K562 (cell line): ENCODE results near the gene MMRN2. TPM values are rescaled to one million over a fixed set of nuclear protein-coding genes. Genes with fewer than 3 reads are reported as not detected.
"Not testable (repeated sequence)": the region's sequence is repeated elsewhere in the genome, so short reads cannot be mapped to it uniquely, and the experiment has no call there.

Experiments used
- ATAC-seq: fragments of 200-7000 bp; cut with Tn5 transposase; 3 replicates; pipeline ENCODE4 v1.9.1; 2020; ENCODE audit warnings: moderate library complexity
- BruUV-seq: library from RNA; stranded (reverse); fragments of 400-500 nt; replicated peaks from 2 replicates; lab custom pipeline; 2021; lab: Mats Ljungman, UMichigan
- CTCF ChIA-PET: fragments of 300-600 bp; formaldehyde crosslinking; extraction: SDS; loops from one replicate; lab custom pipeline; 2021; ENCODE audit warnings: low intra/inter-chr PET ratio; lab: Yijun Ruan, JAX
- POLR2A ChIA-PET: fragments of 300-600, 350-650 bp; sonication (Branson Sonifier 250); formaldehyde crosslinking; extraction: SDS; loops from one replicate; lab custom pipeline; 2021; ENCODE audit warnings: antibody characterized with exemption, inconsistent platforms; lab: Yijun Ruan, JAX
- DNase-seq, 4 experiments: peaks; one replicate each; pipeline versions ENCODE4 v3.0.0 to v3.0.0-alpha.2; 2011 to 2018; ENCODE audit warnings: low spot score in 3 of 4, mixed read lengths in 3 of 4; ENCODE audit errors: extremely low read depth in 1 of 4
- FAIRE-seq: peaks from 2 replicates; lab custom pipeline; 2011; peaks lifted over from hg19 to GRCh38; lab: Jason Lieb, UNC
- H2AFZ ChIP-seq: 2 replicates; pipeline ENCODE4 v1.6.0; 2011; ENCODE audit warnings: low read depth, low read length, control low read depth, inconsistent platforms
- H3K27ac ChIP-seq: fragments of 200-600 bp; 3 replicates; pipeline ENCODE4 v1.8.0; 2011; ENCODE audit warnings: low read depth, mild to moderate bottlenecking, control low read depth, inconsistent platforms, low read length, moderate library complexity, mixed read lengths; ENCODE audit errors: extremely low read depth
- H3K27me3 ChIP-seq, 2 experiments: fragments of 300-600 bp in 1 of 2; 2 replicates in 1 of 2; 3 replicates in 1 of 2; pipeline versions ENCODE4 v1.6.0 to v1.8.0; 2011; ENCODE audit warnings: inconsistent platforms in 2 of 2, low read length in 2 of 2, mild to moderate bottlenecking in 1 of 2, mixed read lengths in 1 of 2, moderate library complexity in 1 of 2; ENCODE audit not compliant: control insufficient read depth in 2 of 2, insufficient read depth in 2 of 2
- H3K36me3 ChIP-seq: fragments of 300-600 bp; 3 replicates; pipeline ENCODE4 v1.8.0; 2011; ENCODE audit warnings: mild to moderate bottlenecking, low read length, inconsistent platforms; ENCODE audit not compliant: control insufficient read depth, insufficient read depth
- H3K4me1 ChIP-seq, 2 experiments: fragments of 200-600 bp in 1 of 2; replicated peaks in 1 of 2; 2 replicates in 1 of 2; 3 replicates in 1 of 2; pipeline versions ENCODE4 v1.5.1 to v1.8.0; 2011; ENCODE audit warnings: inconsistent platforms in 2 of 2, low read length in 2 of 2, mild to moderate bottlenecking in 1 of 2, mixed read lengths in 1 of 2, moderate library complexity in 1 of 2; ENCODE audit not compliant: control insufficient read depth in 2 of 2, insufficient read depth in 2 of 2
- H3K4me2 ChIP-seq: 2 replicates; pipeline ENCODE4 v1.6.1; 2011; ENCODE audit warnings: low read length, control low read depth, inconsistent platforms, mixed read lengths; ENCODE audit not compliant: insufficient read depth
- H3K4me3 ChIP-seq: fragments of 200-600 bp; sonication (generic), shearing (Covaris generic); 2 replicates; pipeline ENCODE4 v1.5.1; 2016; ENCODE audit warnings: control low read depth, inconsistent platforms
- H3K79me2 ChIP-seq: fragments of 200-600 bp; 3 replicates; pipeline ENCODE4 v1.8.0; 2011; ENCODE audit warnings: low read length, inconsistent platforms; ENCODE audit not compliant: control insufficient read depth, insufficient read depth
- H3K9ac ChIP-seq, 2 experiments: 2 replicates each; pipeline versions ENCODE4 v1.6.0 to v1.6.1; 2011; ENCODE audit warnings: low read depth in 2 of 2, low read length in 2 of 2, control low read depth in 1 of 2, inconsistent platforms in 1 of 2, mild to moderate bottlenecking in 1 of 2, mixed read lengths in 1 of 2; ENCODE audit not compliant: insufficient read depth in 1 of 2
- H3K9me1 ChIP-seq: one replicate; pipeline ENCODE4 v1.6.0; 2011; ENCODE audit warnings: inconsistent platforms, mild to moderate bottlenecking, low read length, moderate library complexity; ENCODE audit not compliant: control insufficient read depth, insufficient read depth
- H3K9me3 ChIP-seq: replicated peaks from 2 replicates; pipeline ENCODE4 v1.5.1; 2011; ENCODE audit warnings: low read depth, low read length, inconsistent platforms; ENCODE audit not compliant: control insufficient read depth, insufficient read depth
- H4K20me1 ChIP-seq: replicated peaks from 2 replicates; pipeline ENCODE4 v1.6.1; 2011; ENCODE audit warnings: low read length, inconsistent platforms, mixed read lengths; ENCODE audit not compliant: control insufficient read depth, insufficient read depth
- ZEB2 ChIP-seq: fragments of 450-650 bp; IDR thresholded peaks from 2 replicates; pipeline ENCODE4 v1.6.1; 2016
- ZNF408 ChIP-seq: fragments of 250-450 bp; sonication (Bioruptor Pico); IDR thresholded peaks from 2 replicates; pipeline ENCODE4 v1.4.0; 2020; ENCODE audit warnings: low read depth, mild to moderate bottlenecking, moderate library complexity
- WGBS: fragments of 100-300 bp; shearing (Covaris generic); methylation state at CpG from one replicate; pipeline ENCODE4 v1.1.6; 2016; ENCODE audit warnings: low coverage, mixed read lengths; ENCODE audit not compliant: insufficient coverage; ENCODE audit errors: missing lambda C conversion rate; 5-methylcytosine and 5-hydroxymethylcytosine counted together
- in situ Hi-C: fragments of 300-500 bp; cut with MboI; formaldehyde crosslinking; loops from 4 replicates; pipeline ENCODE4 v1.15.0; 2018; ENCODE audit warnings: inconsistent platforms, mixed read lengths
- intact Hi-C: fragments of 100-400 bp; cut with micrococcal nuclease; formaldehyde crosslinking; loops from 2 replicates; pipeline ENCODE4 v1.14.2; 2022
- polyA plus RNA-seq, 8 experiments: library from polyadenylated mRNA; depleted of rRNA in 4 of 8; stranded (reverse) in 5 of 8; unstranded in 3 of 8; fragments of >200 nt; fragmentation: Nextera tagmentation in 2 of 8; fragmentation: Illumina TruSeq in 1 of 8; extraction: Ambion mirVana in 2 of 8; extraction: Trizol in 1 of 8; gene quantifications; 2 replicates each; pipeline versions ENCODE4 v1.2.1 to v1.2.3, GENCODE V29; 2011 to 2014; ENCODE audit warnings: inconsistent platforms in 1 of 8, missing spikeins in 1 of 8
- total RNA-seq, 7 experiments: library from RNA; depleted of rRNA in 6 of 7; stranded (reverse); fragments of >200 nt in 6 of 7; fragmentation: Illumina TruSeq in 2 of 7; extraction: Trizol in 2 of 7; gene quantifications; 2 replicates each; pipeline versions ENCODE4 v1.2.1 to v1.2.3, GENCODE V29; 2011 to 2021; ENCODE audit warnings: low replicate concordance in 1 of 7
- TF ChIP-seq, protein P1 (sequence below): fragments of 250-450 bp; sonication (Bioruptor Pico); IDR thresholded peaks from 2 replicates; pipeline ENCODE4 v1.8.0; 2021; ENCODE audit warnings: moderate library complexity, mild to moderate bottlenecking, inconsistent platforms
- TF ChIP-seq, protein P2 (sequence below): fragments of 450-650 bp; IDR thresholded peaks from 2 replicates; pipeline ENCODE4 v1.6.1; 2016

MMRN2 gene
- total and polyA plus RNA-seq, 9 of the 15 experiments (the other 6 are each of a cell fraction or from before 2014, with no cell fraction given): 0.07 to 2.0 (median 1.2) TPM

DNA sequence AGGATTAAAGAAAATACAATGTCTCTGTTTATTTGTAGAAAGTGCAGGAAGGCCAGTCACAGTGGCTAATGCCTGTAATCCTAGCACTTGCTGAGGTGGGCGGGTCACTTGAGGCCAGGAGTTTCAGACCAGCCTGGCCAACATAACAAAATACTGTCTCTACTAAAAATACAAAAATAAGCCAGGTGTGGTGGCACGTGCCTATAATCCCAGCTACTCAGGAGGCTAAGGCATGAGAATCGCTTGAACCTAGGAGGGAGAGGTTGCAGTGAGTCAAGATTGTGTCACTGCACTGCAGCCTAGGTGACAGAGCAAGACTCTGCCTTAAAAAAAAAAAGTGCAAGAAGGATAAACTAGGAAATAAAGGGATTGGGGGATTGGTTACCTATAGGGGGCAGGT lies 21.0 kb upstream of the MMRN2 start:
- H3K27me3 ChIP-seq, H3K9me1 ChIP-seq, H3K4me1 ChIP-seq, H3K9ac ChIP-seq, CTCF ChIA-PET, in situ Hi-C loops, H4K20me1 ChIP-seq, H2AFZ ChIP-seq, H3K9me3 ChIP-seq, H3K4me2 ChIP-seq, BruUV-seq, H3K36me3 ChIP-seq, intact Hi-C loops, DNase-seq, ATAC-seq, H3K79me2 ChIP-seq, FAIRE-seq, H3K27ac ChIP-seq, H3K4me3 ChIP-seq: not testable (repeated sequence)
- 33% methylated on average over 3 of the region's 3 CpGs for WGBS
- POLR2A ChIA-PET: interaction anchor here (1.0 kb wide), 1 partner anchor 9 kb away, joined by 4 read pairs; no protein-coding TSS in a partner anchor
- TF ChIP-seq ZEB2: 0 out of 2 replicates have a peak, but pooled peaks have one; percentile 30

DNA sequence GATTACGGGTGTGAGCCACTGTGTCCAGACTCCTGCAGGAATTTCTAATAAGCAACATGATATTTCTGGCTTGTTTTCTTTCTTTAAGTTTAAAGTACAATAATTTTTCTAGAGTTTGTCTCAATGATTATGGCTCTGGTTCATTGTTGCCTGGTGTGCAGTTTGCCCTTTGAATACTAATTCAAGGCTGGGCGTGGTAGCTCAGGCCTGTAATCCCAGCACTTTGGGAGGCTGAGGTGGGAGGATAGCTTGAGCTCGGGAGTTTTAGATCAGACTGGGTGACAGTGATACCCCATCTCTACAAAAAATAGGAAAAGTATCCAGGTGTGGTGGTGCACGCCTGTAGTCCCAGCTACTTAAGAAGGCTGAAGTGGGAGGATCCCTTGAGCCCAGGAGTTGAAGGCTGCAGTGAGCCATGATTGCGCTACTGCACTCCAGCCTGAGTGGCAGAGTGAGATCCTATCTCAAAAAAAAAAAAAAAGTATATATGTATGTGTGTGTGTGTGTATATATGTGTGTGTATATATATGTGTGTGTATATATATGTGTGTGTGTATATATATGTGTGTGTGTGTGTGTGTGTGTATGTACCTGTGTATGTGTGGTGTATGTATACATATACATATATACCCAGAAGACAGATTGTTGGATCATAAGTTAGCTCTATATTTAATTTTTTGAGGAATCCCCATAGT lies 19.1 kb upstream of the MMRN2 start:
- no peak for DNase-seq
- intact Hi-C loops: no loop called here

More for the DNA sequence above, 19.1 kb upstream of the MMRN2 start:
- FAIRE-seq (no peak), ATAC-seq (no peak)
- Histone ChIP-seq H3K9ac (no peak overlapping the region), H3K4me1 (peaks cover 6 to 10% of the 10 kb centered on the region in 2 experiments; a peak in 2 of 5 replicates), H3K27me3 (no peaks in the 10 kb centered on the region), H3K9me1 (no peaks in the 10 kb centered on the region), H3K27ac (no peak overlapping the region), H4K20me1 (no peaks in the 10 kb centered on the region), H2AFZ (no peak overlapping the region), H3K79me2 (no peaks in the 10 kb centered on the region), H3K4me2 (no peak overlapping the region), H3K36me3 (no peaks in the 10 kb centered on the region), H3K4me3 (no peak overlapping the region), H3K9me3 (no peaks in the 10 kb centered on the region)
- TF ChIP-seq, protein P1, sequence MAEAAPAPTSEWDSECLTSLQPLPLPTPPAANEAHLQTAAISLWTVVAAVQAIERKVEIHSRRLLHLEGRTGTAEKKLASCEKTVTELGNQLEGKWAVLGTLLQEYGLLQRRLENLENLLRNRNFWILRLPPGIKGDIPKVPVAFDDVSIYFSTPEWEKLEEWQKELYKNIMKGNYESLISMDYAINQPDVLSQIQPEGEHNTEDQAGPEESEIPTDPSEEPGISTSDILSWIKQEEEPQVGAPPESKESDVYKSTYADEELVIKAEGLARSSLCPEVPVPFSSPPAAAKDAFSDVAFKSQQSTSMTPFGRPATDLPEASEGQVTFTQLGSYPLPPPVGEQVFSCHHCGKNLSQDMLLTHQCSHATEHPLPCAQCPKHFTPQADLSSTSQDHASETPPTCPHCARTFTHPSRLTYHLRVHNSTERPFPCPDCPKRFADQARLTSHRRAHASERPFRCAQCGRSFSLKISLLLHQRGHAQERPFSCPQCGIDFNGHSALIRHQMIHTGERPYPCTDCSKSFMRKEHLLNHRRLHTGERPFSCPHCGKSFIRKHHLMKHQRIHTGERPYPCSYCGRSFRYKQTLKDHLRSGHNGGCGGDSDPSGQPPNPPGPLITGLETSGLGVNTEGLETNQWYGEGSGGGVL (CRISPR knock-in tag): no peak
- TF ChIP-seq, protein P2, sequence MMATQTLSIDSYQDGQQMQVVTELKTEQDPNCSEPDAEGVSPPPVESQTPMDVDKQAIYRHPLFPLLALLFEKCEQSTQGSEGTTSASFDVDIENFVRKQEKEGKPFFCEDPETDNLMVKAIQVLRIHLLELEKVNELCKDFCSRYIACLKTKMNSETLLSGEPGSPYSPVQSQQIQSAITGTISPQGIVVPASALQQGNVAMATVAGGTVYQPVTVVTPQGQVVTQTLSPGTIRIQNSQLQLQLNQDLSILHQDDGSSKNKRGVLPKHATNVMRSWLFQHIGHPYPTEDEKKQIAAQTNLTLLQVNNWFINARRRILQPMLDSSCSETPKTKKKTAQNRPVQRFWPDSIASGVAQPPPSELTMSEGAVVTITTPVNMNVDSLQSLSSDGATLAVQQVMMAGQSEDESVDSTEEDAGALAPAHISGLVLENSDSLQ: peak; percentile 62
- no peak for TF ChIP-seq ZNF408 (CRISPR knock-in tag)
- in situ Hi-C loops: no loop called here
- 75% methylated on average over 4 of the region's 5 CpGs for WGBS
- ChIA-PET CTCF (no interaction called here), POLR2A (interaction anchor here (0.6 to 1.0 kb wide), 2 partner anchors 16 to 19 kb away, joined by 3 read pairs; partner anchors contain the start of gene MMRN2)
- BruUV-seq: no TSS peak
